Ovary (tissue), 9 donors: Measurements from ENCODE around the gene TGFBI. TPM values are rescaled to one million over a fixed set of nuclear protein-coding genes. Genes with fewer than 3 reads are reported as not detected.

Source experiments
- DNase-seq, 5 donors: peaks; one replicate each; pipeline ENCODE4 v3.0.0-alpha.2; 2019 to 2020
- H3K27ac ChIP-seq, 2 donors: fragments of 200-600 bp; one replicate each; pipeline versions ENCODE4 v1.5.1 to v1.8.0; 2019 to 2022
- H3K27me3 ChIP-seq: fragments of 200-600 bp; one replicate; pipeline ENCODE4 v1.8.0; 2022
- H3K36me3 ChIP-seq: fragments of 200-600 bp; sonication (generic); one replicate; pipeline ENCODE4 v1.5.1; 2019
- H3K4me1 ChIP-seq: one replicate; pipeline ENCODE4 v1.8.1; 2013; ENCODE audit warnings: mild to moderate bottlenecking, moderate library complexity; ENCODE audit not compliant: insufficient read depth
- H3K4me3 ChIP-seq: fragments of 200-600 bp; sonication (generic); one replicate; pipeline ENCODE4 v1.5.1; 2017
- H3K9me3 ChIP-seq, 2 donors: fragments of 200-600 bp in 1 of 2; sonication (generic) in 1 of 2; one replicate each; pipeline versions ENCODE4 v1.5.1 to v1.8.1; 2013 to 2019; ENCODE audit warnings: mild to moderate bottlenecking in 1 of 2, moderate library complexity in 1 of 2
- EP300 ChIP-seq: sonication (generic); formaldehyde crosslinking; IDR thresholded peaks from one replicate; pipeline ENCODE4 v1.6.1; 2017; ENCODE audit warnings: antibody characterized with exemption
- POLR2A ChIP-seq: fragments of 450-650 bp; IDR thresholded peaks from one replicate; pipeline ENCODE4 v1.6.1; 2017; ENCODE audit warnings: antibody characterized with exemption, mild to moderate bottlenecking, moderate library complexity
- WGBS, 3 donors: extraction: QIAGEN DNeasy Blood & Tissue Kit in 1 of 3; methylation state at CpG; one replicate each; pipeline versions ENCODE4 v1.1.5 to v1.1.7; 2013 to 2017; 5-methylcytosine and 5-hydroxymethylcytosine counted together
- intact Hi-C, 4 donors: fragments of 100-400 bp; cut with DNase I; formaldehyde crosslinking; loops; one replicate each; pipeline versions ENCODE4 v1.11.0 to v1.15.1; 2022 to 2023
- polyA plus RNA-seq, 2 donors: library from polyadenylated mRNA; stranded (reverse); fragments of 200-250 nt in 1 of 2; fragments of 350-450 nt in 1 of 2; fragmentation: Illumina TruSeq in 1 of 2; extraction: RNeasy Lipid Tissue Mini Kit (QIAGEN cat#74804) in 1 of 2; gene quantifications; one replicate each; pipeline ENCODE4 v1.2.3, GENCODE V29; 2013 to 2014
- total RNA-seq, 7 donors: library from RNA; depleted of rRNA in 2 of 7; stranded (reverse); fragments of >200 nt in 2 of 7; fragmentation: NEBNext Ultra II Directional in 3 of 7; extraction: Animal tissue kit (Norgen Biotek cat#: 25700) in 3 of 7; gene quantifications; one replicate each; pipeline versions ENCODE4 v1.1.0 to v1.2.4, GENCODE V29; 2016 to 2023
- TF ChIP-seq, protein P1 (sequence below), 3 donors: fragments of 450-650 bp in 2 of 3; fragments of 200-600 bp in 1 of 3; IDR thresholded peaks; one replicate each; pipeline versions ENCODE4 v1.5.1 to v1.8.0; 2016 to 2022; ENCODE audit warnings: antibody characterized with exemption in 3 of 3, mild to moderate bottlenecking in 1 of 3
- donor health status: DM: no; HTN: no; CAD: no; lungs with moderate emphysema.
- donor health status: DM: no; HTN: no; CAD: no.
- donor health status: Bipolar disorder and iron deficiency.
- donor health status: DM: yes; HTN: yes; CAD: no.
- donor health status: DM: no; HTN: no; CAD: no.
- donor health status: DM: yes; HTN: yes; CAD: no.

Gene TGFBI
- total and polyA plus RNA-seq, 9 donors: 14.5 to 138 (median 25.3) TPM

DNA sequence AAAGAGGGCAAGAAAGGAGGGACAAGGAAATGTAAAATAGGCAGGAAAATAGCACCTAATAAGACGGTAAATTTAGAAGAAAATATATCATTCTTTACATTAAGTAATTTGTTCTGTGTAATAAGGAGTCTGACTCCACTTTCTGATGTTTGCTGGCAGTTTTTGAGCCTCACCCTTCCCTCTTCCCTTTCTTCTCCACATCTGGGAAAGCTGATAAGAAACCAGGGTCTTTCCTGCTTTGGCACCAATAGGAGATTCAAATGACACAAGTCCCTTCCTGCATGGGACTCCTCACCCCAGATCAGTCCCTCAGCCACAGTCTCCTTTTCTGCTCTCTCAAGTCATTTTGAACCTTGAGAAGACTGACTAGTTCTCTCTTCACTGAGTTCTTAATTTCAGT, 42.8 kb upstream of the TGFBI start:
- no peak for DNase-seq
- H3K36me3 ChIP-seq: no peaks in the 10 kb centered on the region
- H3K4me1 ChIP-seq: no peaks in the 10 kb centered on the region
- intact Hi-C loops: no loop called here
- H3K9me3 ChIP-seq: no peaks in the 10 kb centered on the region
- H3K27ac ChIP-seq: no peak overlapping the region
- H3K4me3 ChIP-seq: no peak overlapping the region
- TF ChIP-seq POLR2A: no peak
- TF ChIP-seq, protein P1, sequence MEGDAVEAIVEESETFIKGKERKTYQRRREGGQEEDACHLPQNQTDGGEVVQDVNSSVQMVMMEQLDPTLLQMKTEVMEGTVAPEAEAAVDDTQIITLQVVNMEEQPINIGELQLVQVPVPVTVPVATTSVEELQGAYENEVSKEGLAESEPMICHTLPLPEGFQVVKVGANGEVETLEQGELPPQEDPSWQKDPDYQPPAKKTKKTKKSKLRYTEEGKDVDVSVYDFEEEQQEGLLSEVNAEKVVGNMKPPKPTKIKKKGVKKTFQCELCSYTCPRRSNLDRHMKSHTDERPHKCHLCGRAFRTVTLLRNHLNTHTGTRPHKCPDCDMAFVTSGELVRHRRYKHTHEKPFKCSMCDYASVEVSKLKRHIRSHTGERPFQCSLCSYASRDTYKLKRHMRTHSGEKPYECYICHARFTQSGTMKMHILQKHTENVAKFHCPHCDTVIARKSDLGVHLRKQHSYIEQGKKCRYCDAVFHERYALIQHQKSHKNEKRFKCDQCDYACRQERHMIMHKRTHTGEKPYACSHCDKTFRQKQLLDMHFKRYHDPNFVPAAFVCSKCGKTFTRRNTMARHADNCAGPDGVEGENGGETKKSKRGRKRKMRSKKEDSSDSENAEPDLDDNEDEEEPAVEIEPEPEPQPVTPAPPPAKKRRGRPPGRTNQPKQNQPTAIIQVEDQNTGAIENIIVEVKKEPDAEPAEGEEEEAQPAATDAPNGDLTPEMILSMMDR (IDR thresholded peaks at IDR 0.05): no peak
- TF ChIP-seq EP300: no peak
- H3K27me3 ChIP-seq: no peaks in the 10 kb centered on the region
- 51 to 65% (median 60%) methylated on average over 1 of the region's 1 CpG for WGBS, 3 donors

DNA sequence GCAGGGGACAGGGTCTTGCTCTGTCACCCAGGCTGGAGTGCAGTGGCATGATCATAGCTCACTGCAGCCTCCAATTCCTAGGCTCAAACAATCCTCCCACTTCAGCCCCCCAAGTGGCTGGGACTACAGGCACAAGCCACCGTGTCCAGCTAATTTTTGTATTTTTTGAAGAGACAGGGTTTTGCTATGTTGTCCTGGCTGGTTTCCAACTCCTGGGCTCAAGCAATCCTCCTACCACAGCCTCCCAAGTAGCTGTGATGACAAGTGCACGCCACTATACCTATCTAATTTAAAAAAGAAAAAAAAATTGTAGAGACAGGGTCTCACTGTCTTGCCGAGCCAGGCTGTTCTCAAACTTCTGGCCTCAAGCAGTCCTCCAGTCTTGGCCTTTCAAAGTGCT, 42.4 kb upstream of the TGFBI start:
- TF ChIP-seq POLR2A (no peak), EP300 (no peak)
- TF ChIP-seq, protein P1 (IDR thresholded peaks at IDR 0.05): no peak
- Histone ChIP-seq H3K4me3 (no peak overlapping the region), H3K9me3 (no peaks in the 10 kb centered on the region), H3K27ac (no peak overlapping the region), H3K36me3 (no peaks in the 10 kb centered on the region), H3K27me3 (no peaks in the 10 kb centered on the region), H3K4me1 (no peaks in the 10 kb centered on the region)
- DNase-seq: no peak
- WGBS, 3 donors: 73 to 75% (median 74%) methylated on average over 3 of the region's 3 CpGs
- intact Hi-C loops: no loop called here

DNA sequence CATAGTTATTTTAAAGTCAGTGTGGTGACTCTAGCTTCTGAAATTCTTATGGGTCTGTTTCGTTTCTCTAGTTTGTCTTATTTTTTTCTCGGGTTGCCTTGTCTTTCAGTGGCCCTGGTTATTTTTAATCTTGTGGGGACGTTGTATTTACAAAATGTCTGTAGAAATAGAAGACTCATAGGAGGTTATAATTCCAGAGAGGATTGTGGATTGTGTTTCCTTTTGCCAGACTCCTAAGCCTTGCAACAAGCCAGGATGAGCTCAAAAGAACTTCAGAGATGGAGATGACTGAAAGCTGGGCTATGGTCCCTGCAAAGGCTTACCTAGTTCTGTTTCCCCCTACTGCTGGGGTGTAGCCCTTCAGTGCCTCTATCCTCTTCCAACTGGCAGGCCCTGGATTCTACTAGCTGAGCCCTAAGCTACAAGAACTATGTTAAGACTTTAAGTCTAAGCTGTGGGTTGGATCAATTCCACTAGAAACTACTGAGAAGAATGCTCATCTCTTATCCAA, 41.8 kb upstream of the TGFBI start:
- H3K27ac ChIP-seq: no peak overlapping the region
- H3K27me3 ChIP-seq: no peaks in the 10 kb centered on the region
- intact Hi-C loops: no loop called here
- TF ChIP-seq, protein P1 (IDR thresholded peaks at IDR 0.05): no peak
- TF ChIP-seq EP300 (no peak), POLR2A (no peak)
- H3K36me3 ChIP-seq: no peaks in the 10 kb centered on the region
- 34 to 42% (median 39%) methylated on average over 3 of the region's 3 CpGs for WGBS, 3 donors
- no peak for DNase-seq
- H3K9me3 ChIP-seq: no peaks in the 10 kb centered on the region
- no peak overlapping the region for H3K4me3 ChIP-seq
- H3K4me1 ChIP-seq: no peaks in the 10 kb centered on the region

DNA sequence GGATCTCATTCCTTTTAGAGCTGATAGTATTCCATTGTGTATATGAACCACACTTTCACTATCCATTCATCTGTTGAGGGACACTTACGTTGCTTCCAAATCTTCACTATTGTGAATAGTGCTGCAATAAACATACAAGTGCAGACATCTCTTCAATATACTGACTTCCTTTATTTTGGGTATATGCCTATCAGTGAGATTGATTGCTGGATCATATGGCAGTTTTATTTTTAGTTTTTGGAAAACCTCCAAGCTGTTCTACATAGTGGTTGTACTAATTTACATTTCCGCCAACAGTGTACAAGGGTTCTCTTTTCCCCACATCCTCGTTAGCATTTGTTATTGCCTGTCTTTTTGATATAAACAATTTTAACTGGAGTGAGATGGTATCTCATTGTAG, 40.2 kb upstream of the TGFBI start:
- no peaks in the 10 kb centered on the region for H3K36me3 ChIP-seq
- no peaks in the 10 kb centered on the region for H3K4me1 ChIP-seq
- no peak for DNase-seq
- intact Hi-C loops: no loop called here
- H3K9me3 ChIP-seq: no peaks in the 10 kb centered on the region
- TF ChIP-seq, protein P1 (IDR thresholded peaks at IDR 0.05): no peak
- TF ChIP-seq EP300 (no peak), POLR2A (no peak)
- WGBS, 3 donors: 88 to 97% (median 92%) methylated on average over 3 of the region's 3 CpGs
- no peak overlapping the region for H3K4me3 ChIP-seq
- no peaks in the 10 kb centered on the region for H3K27me3 ChIP-seq
- H3K27ac ChIP-seq: no peak overlapping the region
